H1 (cell line): Measurements from ENCODE around the gene PLA2G15. TPM values are rescaled to one million over a fixed set of nuclear protein-coding genes. Genes with fewer than 3 reads are reported as not detected.

Experiments used
- E2F6 ChIP-seq: IDR thresholded peaks from 2 replicates; pipeline ENCODE4 v1.6.1; 2012; ENCODE audit warnings: inconsistent platforms
- polyA plus RNA-seq, 7 experiments: library from polyadenylated mRNA; depleted of rRNA in 3 of 7; stranded (reverse) in 5 of 7; unstranded in 2 of 7; fragments of >200 nt in 5 of 7; fragments of 200-250 nt in 2 of 7; gene quantifications; 1 replicate in 5 of 7; 2 replicates in 1 of 7; 4 replicates in 1 of 7; pipeline versions ENCODE4 v1.2.1 to v1.2.3, GENCODE V29; 2011 to 2013; ENCODE audit warnings: missing spikeins in 2 of 7, mixed read lengths in 2 of 7
- total RNA-seq: library from RNA; stranded (reverse); fragmentation: NEBNext Ultra II Directional; extraction: Animal tissue kit (Norgen Biotek cat#: 25700); gene quantifications from 2 replicates; pipeline ENCODE4 v1.2.1, GENCODE V29; 2021

The PLA2G15 gene
- total and polyA plus RNA-seq, 2 of the 8 experiments (the other 6 are each of a cell fraction or from before 2014, with no cell fraction given): 11.2 to 12.0 TPM

GRCh38 chr16:68197250-68197649 lies 47.9 kb upstream of the PLA2G15 start (continued):
- no peak for TF ChIP-seq E2F6
